Sigmoid colon (tissue), 7 donors: ENCODE data around the gene MGAT3. TPM values are rescaled to one million over a fixed set of nuclear protein-coding genes. Genes with fewer than 3 reads are reported as not detected.

Experiments used
- DNase-seq: peaks from one replicate; pipeline ENCODE4 v3.0.0-alpha.2; 2019
- H3K27ac ChIP-seq, 4 donors: fragments of 200-600 bp; sonication (generic); one replicate each; pipeline ENCODE4 v1.5.1; 2016 to 2019; ENCODE audit warnings: mild to moderate bottlenecking in 1 of 4
- H3K27me3 ChIP-seq, 3 donors: fragments of 200-600 bp; sonication (generic); one replicate each; pipeline ENCODE4 v1.5.1; 2019; ENCODE audit warnings: mild to moderate bottlenecking in 1 of 3
- H3K36me3 ChIP-seq, 4 donors: fragments of 200-600 bp; sonication (generic); one replicate each; pipeline ENCODE4 v1.5.1; 2016 to 2019
- H3K4me1 ChIP-seq, 4 donors: fragments of 200-600 bp; sonication (generic); one replicate each; pipeline ENCODE4 v1.5.1; 2017 to 2019
- H3K4me3 ChIP-seq, 4 donors: fragments of 200-600 bp; sonication (generic); one replicate each; pipeline ENCODE4 v1.5.1; 2017 to 2019; ENCODE audit warnings: mild to moderate bottlenecking in 2 of 4, moderate library complexity in 1 of 4
- H3K9me3 ChIP-seq, 4 donors: fragments of 200-600 bp in 3 of 4; sonication (generic) in 3 of 4; one replicate each; pipeline versions ENCODE4 v1.5.1 to v1.6.1; 2013 to 2019
- EP300 ChIP-seq, 4 donors: sonication (generic); formaldehyde crosslinking; IDR thresholded peaks; one replicate each; pipeline ENCODE4 v1.6.1; 2017; ENCODE audit warnings: antibody characterized with exemption in 4 of 4
- POLR2A ChIP-seq, 2 donors: fragments of 450-650 bp; IDR thresholded peaks; one replicate each; pipeline ENCODE4 v1.6.1; 2016; ENCODE audit warnings: antibody characterized with exemption in 2 of 2, mild to moderate bottlenecking in 2 of 2, moderate library complexity in 2 of 2
- POLR2AphosphoS5 ChIP-seq, 4 donors: sonication (generic); formaldehyde crosslinking; IDR thresholded peaks; one replicate each; pipeline ENCODE4 v1.6.1; 2017; ENCODE audit warnings: antibody characterized with exemption in 4 of 4
- WGBS, 2 donors: extraction: QIAGEN DNeasy Blood & Tissue Kit; methylation state at CpG; one replicate each; pipeline ENCODE4 v1.1.7; 2013; 5-methylcytosine and 5-hydroxymethylcytosine counted together
- intact Hi-C: fragments of 100-400 bp; cut with DNase I; formaldehyde crosslinking; loops from one replicate; pipeline ENCODE4 v1.15.1; 2023
- polyA plus RNA-seq, 3 donors: library from polyadenylated mRNA; stranded (reverse); fragments of 200-250 nt; gene quantifications; one replicate each; pipeline ENCODE4 v1.2.3, GENCODE V29; 2013
- total RNA-seq, 4 donors: library from RNA; depleted of rRNA; stranded (reverse); fragments of >200 nt; gene quantifications; one replicate each; pipeline ENCODE4 v1.1.0, GENCODE V29; 2016
- TF ChIP-seq, protein P1 (sequence below), 4 experiments: fragments of 450-650 bp in 3 of 4; fragments of 200-600 bp in 1 of 4; IDR thresholded peaks; one replicate each; pipeline ENCODE4 v1.5.1; 2016 to 2019; ENCODE audit warnings: antibody characterized with exemption in 4 of 4, mild to moderate bottlenecking in 3 of 4, moderate library complexity in 2 of 4
- donor health status: healthy with polysubstance abuse.
- donor health status: Bipolar disorder and iron deficiency.
- donor health status: healthy.

MGAT3 gene
- total and polyA plus RNA-seq, 7 donors = 0.60 to 8.1 (median 1.1) TPM

DNA sequence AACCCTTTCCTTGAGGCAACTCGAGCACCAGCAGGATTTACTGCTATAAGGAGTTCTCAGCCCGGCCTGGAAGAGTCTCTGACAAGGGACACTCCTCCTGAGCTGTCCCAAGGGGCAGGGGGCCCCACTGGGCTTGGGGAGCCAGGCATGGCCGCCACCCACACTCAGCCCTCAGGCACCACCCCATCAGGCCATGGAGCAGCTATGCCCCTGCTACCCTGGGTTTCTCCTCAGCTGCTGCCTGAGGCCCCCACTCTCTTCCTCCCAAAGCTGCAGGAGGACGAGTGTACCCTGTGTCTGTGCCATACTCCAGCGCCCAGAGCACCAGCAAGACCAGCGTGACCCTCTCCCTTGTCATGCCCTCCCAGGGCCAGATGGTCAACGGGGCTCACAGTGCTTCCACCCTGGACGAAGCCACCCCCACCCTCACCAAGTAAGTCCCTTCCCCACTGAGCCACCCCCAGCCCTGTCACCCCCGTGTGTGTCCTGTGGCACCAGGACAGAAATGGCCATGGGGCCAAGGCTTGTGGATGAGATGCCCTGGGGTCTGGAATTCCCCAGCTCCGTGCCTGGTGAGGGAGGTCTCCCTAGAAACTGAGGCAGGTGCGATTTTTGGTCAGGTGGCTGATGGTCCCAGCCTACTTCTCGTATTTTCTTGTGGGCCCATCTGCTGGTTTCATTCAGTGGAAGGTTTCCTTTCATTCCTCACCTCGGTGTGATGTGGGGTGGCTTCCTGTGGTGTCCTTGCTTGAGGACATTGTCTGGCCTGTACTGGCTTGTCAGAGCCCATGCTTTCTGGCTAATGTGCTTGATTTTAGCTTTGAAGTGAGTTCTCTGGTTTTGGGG, 28.8 kb upstream of the MGAT3 start:
- H3K27me3 ChIP-seq = no peaks in the 10 kb centered on the region
- DNase-seq = no peak
- TF ChIP-seq POLR2A (IDR thresholded peaks at IDR 0.05) = no peak
- TF ChIP-seq POLR2AphosphoS5 (IDR thresholded peaks at IDR 0.05) = no peak
- TF ChIP-seq, protein P1, sequence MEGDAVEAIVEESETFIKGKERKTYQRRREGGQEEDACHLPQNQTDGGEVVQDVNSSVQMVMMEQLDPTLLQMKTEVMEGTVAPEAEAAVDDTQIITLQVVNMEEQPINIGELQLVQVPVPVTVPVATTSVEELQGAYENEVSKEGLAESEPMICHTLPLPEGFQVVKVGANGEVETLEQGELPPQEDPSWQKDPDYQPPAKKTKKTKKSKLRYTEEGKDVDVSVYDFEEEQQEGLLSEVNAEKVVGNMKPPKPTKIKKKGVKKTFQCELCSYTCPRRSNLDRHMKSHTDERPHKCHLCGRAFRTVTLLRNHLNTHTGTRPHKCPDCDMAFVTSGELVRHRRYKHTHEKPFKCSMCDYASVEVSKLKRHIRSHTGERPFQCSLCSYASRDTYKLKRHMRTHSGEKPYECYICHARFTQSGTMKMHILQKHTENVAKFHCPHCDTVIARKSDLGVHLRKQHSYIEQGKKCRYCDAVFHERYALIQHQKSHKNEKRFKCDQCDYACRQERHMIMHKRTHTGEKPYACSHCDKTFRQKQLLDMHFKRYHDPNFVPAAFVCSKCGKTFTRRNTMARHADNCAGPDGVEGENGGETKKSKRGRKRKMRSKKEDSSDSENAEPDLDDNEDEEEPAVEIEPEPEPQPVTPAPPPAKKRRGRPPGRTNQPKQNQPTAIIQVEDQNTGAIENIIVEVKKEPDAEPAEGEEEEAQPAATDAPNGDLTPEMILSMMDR (IDR thresholded peaks at IDR 0.05) = no peak
- no peak for TF ChIP-seq EP300 (IDR thresholded peaks at IDR 0.05)
- no peaks in the 10 kb centered on the region for H3K9me3 ChIP-seq
- H3K27ac ChIP-seq = no peak overlapping the region
- peaks cover 0 to 29% (median 18%) of the 10 kb centered on the region in 4 donors for H3K4me1 ChIP-seq
- WGBS, 2 donors = 88 to 93% methylated on average over 13 of the region's 13 CpGs
- peaks cover 18 to 84% (median 43%) of the 10 kb centered on the region in 4 donors for H3K36me3 ChIP-seq
- no peak overlapping the region for H3K4me3 ChIP-seq
- intact Hi-C loops = no loop called here

- intact Hi-C loops = no loop called here
- H3K4me1 ChIP-seq = peaks cover 0 to 29% (median 18%) of the 10 kb centered on the region in 4 donors
- no peaks in the 10 kb centered on the region for H3K27me3 ChIP-seq
- H3K27ac ChIP-seq = no peak overlapping the region
- peaks cover 18 to 87% (median 44%) of the 10 kb centered on the region in 4 donors for H3K36me3 ChIP-seq
- H3K4me3 ChIP-seq = no peak overlapping the region
- DNase-seq = no peak
- 89 to 91% methylated on average over 10 of the region's 10 CpGs for WGBS, 2 donors
- H3K9me3 ChIP-seq = no peaks in the 10 kb centered on the region
- no peak for TF ChIP-seq EP300 (IDR thresholded peaks at IDR 0.05)
- no peak for TF ChIP-seq POLR2A (IDR thresholded peaks at IDR 0.05)
- no peak for TF ChIP-seq POLR2AphosphoS5 (IDR thresholded peaks at IDR 0.05)
- TF ChIP-seq, protein P1 (IDR thresholded peaks at IDR 0.05) = no peak
These were observed 28.2 kb upstream of the MGAT3 start for GRCh38 chr22:39428597-39429071.

- Histone ChIP-seq H3K4me1 (peaks cover 0 to 29% (median 18%) of the 10 kb centered on the region in 4 donors), H3K4me3 (no peak overlapping the region), H3K36me3 (peaks cover 18 to 88% (median 44%) of the 10 kb centered on the region in 4 donors), H3K27ac (peak overlapping the region in 1 of 4 donors; percentile 82), H3K9me3 (no peaks in the 10 kb centered on the region), H3K27me3 (no peaks in the 10 kb centered on the region)
- 94% methylated on average over 13 of the region's 13 CpGs for WGBS, 2 donors
- intact Hi-C loops = no loop called here
- TF ChIP-seq, protein P1 (IDR thresholded peaks at IDR 0.05) = no peak
- TF ChIP-seq POLR2AphosphoS5 (IDR thresholded peaks at IDR 0.05) = no peak
- no peak for TF ChIP-seq POLR2A (IDR thresholded peaks at IDR 0.05)
- TF ChIP-seq EP300 (IDR thresholded peaks at IDR 0.05) = no peak
- DNase-seq = no peak
These were observed 27.6 kb upstream of the MGAT3 start for GRCh38 chr22:39429186-39429585.

- Histone ChIP-seq H3K9me3 (no peaks in the 10 kb centered on the region), H3K27ac (peak overlapping the region; percentile 60 to 85 (median 80)), H3K4me1 (peaks cover 0 to 29% (median 18%) of the 10 kb centered on the region in 4 donors), H3K27me3 (no peaks in the 10 kb centered on the region), H3K36me3 (peaks cover 18 to 80% (median 37%) of the 10 kb centered on the region in 4 donors), H3K4me3 (no peak overlapping the region)
- no peak for DNase-seq
- intact Hi-C loops = no loop called here
- 93% methylated on average over 27 of the region's 27 CpGs for WGBS, 2 donors
- TF ChIP-seq, protein P1 (IDR thresholded peaks at IDR 0.05) = no peak
- TF ChIP-seq EP300 (IDR thresholded peaks at IDR 0.05) (no peak), POLR2A (IDR thresholded peaks at IDR 0.05) (no peak), POLR2AphosphoS5 (IDR thresholded peaks at IDR 0.05) (no peak)
These were observed 26.8 kb upstream of the MGAT3 start for GRCh38 chr22:39429916-39430575.
